ENCODE results near the gene CALM1. TPM values are rescaled to one million over a fixed set of nuclear protein-coding genes. Genes with fewer than 3 reads are reported as not detected.

The CALM1 gene
- total RNA-seq, 1 donor from 2014 or later, result 362 TPM

DNA sequence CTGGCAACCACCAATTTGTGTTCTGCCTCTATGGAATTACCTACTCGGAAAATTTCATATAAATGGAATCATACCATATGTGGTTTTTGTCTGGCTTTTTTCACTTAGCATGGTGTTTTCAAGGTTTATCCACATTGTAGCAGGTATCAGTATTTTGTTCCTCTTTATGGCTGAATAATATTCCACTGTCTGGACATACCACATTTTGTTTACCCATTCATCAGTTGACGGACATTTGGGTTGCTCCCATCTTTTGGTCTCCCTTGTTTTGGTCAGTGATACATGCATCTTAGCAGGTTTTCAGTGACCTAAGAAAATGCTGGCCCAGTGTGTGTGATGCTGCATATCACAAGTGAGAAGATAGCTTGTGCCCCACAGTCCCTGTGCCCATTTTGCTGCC lies 21.2 kb downstream of the CALM1 start:
- no peak overlapping the region for H3K4me3 Mint-ChIP-seq
- H3K9me3 Mint-ChIP-seq, result peaks cover 13% of the 10 kb centered on the region
- no peak overlapping the region for H3K4me2 ChIP-seq
- no peaks in the 10 kb centered on the region for H3K9me3 ChIP-seq (ENCODE audit: low read depth)
- H3K27me3 Mint-ChIP-seq (ENCODE audit: insufficient read depth, low read depth), result peaks cover 6% of the 10 kb centered on the region
- H3K27ac ChIP-seq, result no peak overlapping the region
- no peak overlapping the region for H3K9ac ChIP-seq
- no peak overlapping the region for H3K4me3 ChIP-seq
- H4K20me1 ChIP-seq (ENCODE audit: low read depth), result no peaks in the 10 kb centered on the region
- H3K36me3 Mint-ChIP-seq, result no peaks in the 10 kb centered on the region
- H3F3A ChIP-seq (ENCODE audit: low read depth), result no peaks in the 10 kb centered on the region
- no peak for DNase-seq (ENCODE audit: low spot score)
- H3K79me2 ChIP-seq (ENCODE audit: low read depth), result no peaks in the 10 kb centered on the region
- no peaks in the 10 kb centered on the region for H3K36me3 ChIP-seq
- H3K4me1 ChIP-seq, result no peaks in the 10 kb centered on the region
- no peak overlapping the region for H2AFZ ChIP-seq (replicated peaks)
- H3K27ac Mint-ChIP-seq, result no peak overlapping the region
- peaks cover 17% of the 10 kb centered on the region for H3K4me1 Mint-ChIP-seq
- TF ChIP-seq, protein P1, sequence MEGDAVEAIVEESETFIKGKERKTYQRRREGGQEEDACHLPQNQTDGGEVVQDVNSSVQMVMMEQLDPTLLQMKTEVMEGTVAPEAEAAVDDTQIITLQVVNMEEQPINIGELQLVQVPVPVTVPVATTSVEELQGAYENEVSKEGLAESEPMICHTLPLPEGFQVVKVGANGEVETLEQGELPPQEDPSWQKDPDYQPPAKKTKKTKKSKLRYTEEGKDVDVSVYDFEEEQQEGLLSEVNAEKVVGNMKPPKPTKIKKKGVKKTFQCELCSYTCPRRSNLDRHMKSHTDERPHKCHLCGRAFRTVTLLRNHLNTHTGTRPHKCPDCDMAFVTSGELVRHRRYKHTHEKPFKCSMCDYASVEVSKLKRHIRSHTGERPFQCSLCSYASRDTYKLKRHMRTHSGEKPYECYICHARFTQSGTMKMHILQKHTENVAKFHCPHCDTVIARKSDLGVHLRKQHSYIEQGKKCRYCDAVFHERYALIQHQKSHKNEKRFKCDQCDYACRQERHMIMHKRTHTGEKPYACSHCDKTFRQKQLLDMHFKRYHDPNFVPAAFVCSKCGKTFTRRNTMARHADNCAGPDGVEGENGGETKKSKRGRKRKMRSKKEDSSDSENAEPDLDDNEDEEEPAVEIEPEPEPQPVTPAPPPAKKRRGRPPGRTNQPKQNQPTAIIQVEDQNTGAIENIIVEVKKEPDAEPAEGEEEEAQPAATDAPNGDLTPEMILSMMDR (IDR thresholded peaks at IDR 0.05), result no peak
- no peaks in the 10 kb centered on the region for H3K27me3 ChIP-seq

DNA sequence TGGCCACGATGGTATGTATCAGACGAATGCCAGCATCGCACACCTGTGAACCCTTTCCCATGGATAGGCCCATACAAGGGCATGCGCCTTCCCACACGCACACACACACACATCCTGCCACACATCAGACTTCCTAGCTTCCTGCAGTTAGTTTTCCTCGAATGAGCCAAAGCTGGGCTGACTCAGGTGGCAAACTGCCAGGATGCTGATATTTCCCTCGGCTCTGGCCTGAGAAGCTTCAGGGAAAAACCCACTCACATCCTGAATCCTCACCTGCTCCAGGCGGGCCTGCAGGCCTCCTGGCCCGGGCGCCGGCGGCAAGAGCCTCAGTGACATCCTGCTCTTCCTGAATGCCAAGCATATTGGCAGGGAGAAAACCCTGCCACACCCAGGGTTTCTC lies 22.4 kb downstream of the CALM1 start:
- Histone ChIP-seq H3K9me3 (ENCODE audit: low read depth) (no peaks in the 10 kb centered on the region), H3K4me2 (no peak overlapping the region), H4K20me1 (ENCODE audit: low read depth) (no peaks in the 10 kb centered on the region), H3K9ac (no peak overlapping the region), H3K27me3 (no peaks in the 10 kb centered on the region), H2AFZ (replicated peaks) (no peak overlapping the region), H3K79me2 (ENCODE audit: low read depth) (no peaks in the 10 kb centered on the region), H3F3A (ENCODE audit: low read depth) (no peaks in the 10 kb centered on the region), H3K4me1 (no peaks in the 10 kb centered on the region), H3K36me3 (no peaks in the 10 kb centered on the region), H3K27ac (no peak overlapping the region), H3K4me3 (no peak overlapping the region)
- DNase-seq (ENCODE audit: low spot score), result no peak
- Mint-ChIP-seq H3K36me3 (no peaks in the 10 kb centered on the region), H3K27me3 (ENCODE audit: insufficient read depth, low read depth) (peaks cover 6% of the 10 kb centered on the region), H3K4me1 (peaks cover 19% of the 10 kb centered on the region), H3K4me3 (no peak overlapping the region), H3K9me3 (peaks cover 13% of the 10 kb centered on the region), H3K27ac (no peak overlapping the region)
- TF ChIP-seq, protein P1 (IDR thresholded peaks at IDR 0.05), result no peak
- no peak for TF ChIP-seq EZH2 (IDR thresholded peaks at IDR 0.05)
- TF ChIP-seq EZH2phosphoT487 (IDR thresholded peaks at IDR 0.05), result no peak

- DNase-seq (ENCODE audit: low spot score), result no peak
- H3K4me2 ChIP-seq, result no peak overlapping the region
- H3K27ac ChIP-seq, result no peak overlapping the region
- no peaks in the 10 kb centered on the region for H3K4me1 ChIP-seq
- H3K79me2 ChIP-seq (ENCODE audit: low read depth), result no peaks in the 10 kb centered on the region
- peaks cover 33% of the 10 kb centered on the region for H3K4me1 Mint-ChIP-seq
- peak overlapping the region; percentile 42 for H3K27ac Mint-ChIP-seq
- H3K9me3 Mint-ChIP-seq, result peaks cover 13% of the 10 kb centered on the region
- no peak overlapping the region for H3K4me3 Mint-ChIP-seq
- no peak overlapping the region for H3K9ac ChIP-seq
- no peaks in the 10 kb centered on the region for H3K27me3 ChIP-seq
- no peaks in the 10 kb centered on the region for H3F3A ChIP-seq (ENCODE audit: low read depth)
- H4K20me1 ChIP-seq (ENCODE audit: low read depth), result no peaks in the 10 kb centered on the region
- H3K9me3 ChIP-seq (ENCODE audit: low read depth), result no peaks in the 10 kb centered on the region
- H3K36me3 ChIP-seq, result no peaks in the 10 kb centered on the region
- H3K27me3 Mint-ChIP-seq (ENCODE audit: insufficient read depth, low read depth), result peaks cover 5% of the 10 kb centered on the region
- H3K4me3 ChIP-seq, result no peak overlapping the region
- no peak overlapping the region for H2AFZ ChIP-seq (replicated peaks)
- no peaks in the 10 kb centered on the region for H3K36me3 Mint-ChIP-seq
- TF ChIP-seq EZH2 (IDR thresholded peaks at IDR 0.05) (no peak), EZH2phosphoT487 (IDR thresholded peaks at IDR 0.05) (no peak)
- TF ChIP-seq, protein P1 (IDR thresholded peaks at IDR 0.05), result no peak
These were observed 24.3 kb downstream of the CALM1 start for GRCh38 chr14:90421001-90421631.
